ENCODE measurements around the gene MBD3L3.
"Not testable (repeated sequence)": the region's sequence is repeated elsewhere in the genome, so short reads cannot be mapped to it uniquely, and the experiment has no call there.

MBD3L3 gene

GRCh38 chr19:7063764-7064418 lies 5.4 kb upstream of the MBD3L3 start:
- no peak for DNase-seq (ENCODE audit: low read depth in 2 of 2)

DNA sequence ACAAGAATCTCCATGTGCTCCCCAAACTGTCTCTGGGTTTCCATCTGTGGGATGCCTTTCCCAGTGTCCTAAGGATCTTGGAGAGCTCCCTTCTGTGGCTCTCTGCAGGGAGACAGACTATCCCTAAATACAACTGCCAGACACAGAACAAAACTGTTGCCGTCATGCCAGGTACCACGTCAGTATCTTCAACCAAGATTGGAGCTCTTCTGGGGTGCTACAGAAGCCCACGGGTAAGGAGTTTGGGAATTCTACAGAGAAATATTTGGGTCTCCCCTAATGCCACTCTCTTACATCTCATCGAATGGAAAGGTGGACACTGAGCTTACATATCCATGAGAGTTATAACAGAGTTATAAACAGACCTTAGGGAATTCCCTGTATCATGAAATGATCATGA lies 4.9 kb upstream of the MBD3L3 start:
- DNase-seq (ENCODE audit: low read depth in 2 of 2) = no peak

- not testable (repeated sequence) for DNase-seq (ENCODE audit: low read depth in 2 of 2)
Measured at GRCh38 chr19:7059977-7060376, 1.5 kb upstream of the MBD3L3 start.

DNA sequence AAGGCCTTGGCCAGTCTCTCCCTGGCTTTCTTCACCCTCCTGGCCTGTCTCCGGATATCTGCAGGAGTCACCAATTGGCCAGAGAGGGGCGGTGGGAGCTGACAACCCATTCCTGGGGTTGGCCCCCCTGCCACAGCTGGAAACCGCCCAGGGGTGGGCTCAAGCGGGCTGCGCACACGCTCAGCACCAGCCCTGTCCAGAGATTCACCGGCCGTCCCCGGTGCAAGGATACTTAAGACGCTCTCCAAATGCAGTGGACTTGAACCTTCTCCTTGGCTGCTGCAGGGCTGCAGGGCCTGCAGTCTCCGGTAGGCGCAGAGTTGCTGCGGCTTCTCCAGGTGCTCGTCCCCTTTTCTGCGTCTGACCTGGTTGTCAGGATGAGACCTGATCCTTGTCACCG lies 2.1 kb downstream of the MBD3L3 start:
- not testable (repeated sequence) for DNase-seq (ENCODE audit: low read depth in 2 of 2)

GRCh38 chr19:7055679-7056078 lies 2.8 kb downstream of the MBD3L3 start:
- DNase-seq (ENCODE audit: low read depth in 2 of 2) = not testable (repeated sequence)

DNA sequence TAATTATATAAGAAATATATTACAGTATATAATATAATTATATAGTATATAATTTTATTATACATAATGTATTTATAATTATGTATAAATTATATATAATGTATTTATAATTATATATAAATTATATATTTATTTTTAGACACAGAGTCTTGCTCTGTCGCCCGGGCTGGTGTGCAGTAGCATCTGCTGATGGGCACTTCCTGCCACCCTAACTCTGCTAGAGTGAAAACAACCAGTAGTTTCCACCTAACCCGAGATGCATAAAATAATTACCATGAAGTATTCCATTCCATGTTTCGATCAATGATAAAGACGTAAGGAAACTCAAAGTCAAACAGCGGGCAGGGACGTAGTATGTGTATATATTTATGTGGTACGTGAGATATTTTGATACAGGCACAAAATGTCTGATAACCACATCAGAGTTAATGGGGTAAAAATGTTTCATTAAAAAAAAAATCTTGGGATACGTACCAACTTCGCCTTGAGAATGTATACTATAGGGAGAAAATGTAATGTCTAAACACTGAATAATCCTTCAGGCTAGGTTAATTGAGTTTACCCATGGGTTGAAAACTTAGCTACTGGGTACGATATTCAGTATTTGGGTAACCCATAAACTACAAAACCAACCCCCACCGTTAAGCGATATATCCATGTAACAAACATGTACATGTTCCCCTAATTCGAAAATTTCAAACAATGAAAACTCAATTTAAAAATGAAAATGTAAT lies 3.7 kb downstream of the MBD3L3 start:
- not testable (repeated sequence) for DNase-seq (ENCODE audit: low read depth in 2 of 2)

- DNase-seq (ENCODE audit: low read depth in 2 of 2) = not testable (repeated sequence)
Measured at GRCh38 chr19:7052896-7053295, 5.6 kb downstream of the MBD3L3 start.

DNA sequence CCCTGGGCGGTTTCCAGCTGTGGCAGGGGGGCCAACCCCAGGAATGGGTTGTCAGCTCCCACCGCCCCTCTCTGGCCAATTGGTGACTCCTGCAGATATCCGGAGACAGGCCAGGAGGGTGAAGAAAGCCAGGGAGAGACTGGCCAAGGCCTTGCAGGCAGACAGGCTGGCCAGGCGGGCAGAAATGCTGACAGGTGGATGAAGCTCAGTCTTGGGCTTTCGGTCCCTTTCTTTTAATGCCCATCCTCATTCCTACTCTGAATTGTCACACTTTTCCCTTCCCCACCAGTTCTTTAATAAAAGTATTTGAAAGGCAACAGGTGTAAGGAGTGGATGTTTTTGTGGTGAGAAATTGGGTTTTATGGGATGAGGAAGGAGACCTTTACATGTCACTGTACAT lies 7.1 kb downstream of the MBD3L3 start:
- DNase-seq (ENCODE audit: low read depth in 2 of 2) = not testable (repeated sequence)

- not testable (repeated sequence) for DNase-seq (ENCODE audit: low read depth in 2 of 2)
Measured at GRCh38 chr19:7049021-7049420, 9.5 kb downstream of the MBD3L3 start, which contains the start of gene MBD3L2. TSS of gene MBD3L2 (plus strand) at chr19:7049321. CDS start at chr19:7049374, 53 bp downstream.

DNA sequence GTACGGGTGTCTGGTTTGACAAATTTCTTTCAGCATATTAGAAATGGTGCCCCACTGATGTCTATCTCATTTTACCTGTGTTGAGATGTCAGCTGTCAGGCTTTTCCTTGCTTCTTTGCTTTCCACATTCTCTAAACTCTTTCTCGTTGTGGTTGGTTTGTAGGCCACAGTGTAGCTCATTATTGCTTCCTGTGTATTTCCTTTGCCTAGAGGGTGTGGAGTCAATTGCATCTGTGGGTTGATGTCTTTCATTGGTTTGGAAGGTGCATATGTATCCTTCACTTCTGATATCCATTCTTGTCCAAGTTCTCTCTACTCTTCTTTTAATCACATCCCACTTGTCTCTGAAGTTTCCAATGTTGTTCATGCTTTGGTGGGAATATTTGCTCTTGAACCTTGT lies 16.9 kb downstream of the MBD3L3 start:
- DNase-seq (ENCODE audit: low read depth in 2 of 2) = not testable (repeated sequence)

- not testable (repeated sequence) for DNase-seq (ENCODE audit: low read depth in 2 of 2)
Measured at GRCh38 chr19:7040079-7040478, 18.4 kb downstream of the MBD3L3 start, which contains the start of gene MBD3L4. TSS of gene MBD3L4 (minus strand) at chr19:7040179. CDS start at chr19:7040144, 35 bp downstream.

DNA sequence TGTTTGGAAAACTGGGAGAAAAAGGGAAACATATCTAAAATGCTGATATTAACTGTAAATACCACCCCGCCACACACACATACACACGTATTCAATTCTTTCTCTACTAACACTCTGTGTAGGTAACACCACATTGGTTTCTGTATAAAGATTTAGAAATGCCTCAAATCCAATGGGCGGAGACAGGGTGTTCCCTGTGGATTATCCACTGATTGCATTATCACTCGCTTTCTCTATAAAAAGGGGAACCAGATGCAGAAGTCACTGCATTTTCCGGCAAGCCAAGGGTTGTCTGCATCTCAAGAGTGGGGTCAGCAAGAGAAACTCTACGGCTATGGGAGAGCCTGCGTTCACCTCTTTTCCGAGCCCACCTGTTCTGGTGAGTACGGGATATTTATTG lies 28.2 kb downstream of the MBD3L3 start, which contains the start of gene MBD3L5:
Gene MBD3L5, plus strand, starts transcription at position 301 of the 400 bp plus-strand sequence. Its CDS starts 34 bp downstream, at position 335.
- not testable (repeated sequence) for DNase-seq (ENCODE audit: low read depth in 2 of 2)

DNA sequence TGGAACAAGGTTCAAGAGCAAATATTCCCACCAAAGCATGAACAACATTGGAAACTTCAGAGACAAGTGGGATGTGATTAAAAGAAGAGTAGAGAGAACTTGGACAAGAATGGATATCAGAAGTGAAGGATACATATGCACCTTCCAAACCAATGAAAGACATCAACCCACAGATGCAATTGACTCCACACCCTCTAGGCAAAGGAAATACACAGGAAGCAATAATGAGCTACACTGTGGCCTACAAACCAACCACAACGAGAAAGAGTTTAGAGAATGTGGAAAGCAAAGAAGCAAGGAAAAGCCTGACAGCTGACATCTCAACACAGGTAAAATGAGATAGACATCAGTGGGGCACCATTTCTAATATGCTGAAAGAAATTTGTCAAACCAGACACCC lies 29.7 kb downstream of the MBD3L3 start:
- DNase-seq (ENCODE audit: low read depth in 2 of 2) = not testable (repeated sequence)

GRCh38 chr19:7021331-7021730 lies 37.1 kb downstream of the MBD3L3 start, which contains the start of gene MBD3L2B:
TSS of gene MBD3L2B (minus strand) at chr19:7021431. CDS start at chr19:7021397, 34 bp downstream.
- not testable (repeated sequence) for DNase-seq (ENCODE audit: low read depth in 2 of 2)

DNA sequence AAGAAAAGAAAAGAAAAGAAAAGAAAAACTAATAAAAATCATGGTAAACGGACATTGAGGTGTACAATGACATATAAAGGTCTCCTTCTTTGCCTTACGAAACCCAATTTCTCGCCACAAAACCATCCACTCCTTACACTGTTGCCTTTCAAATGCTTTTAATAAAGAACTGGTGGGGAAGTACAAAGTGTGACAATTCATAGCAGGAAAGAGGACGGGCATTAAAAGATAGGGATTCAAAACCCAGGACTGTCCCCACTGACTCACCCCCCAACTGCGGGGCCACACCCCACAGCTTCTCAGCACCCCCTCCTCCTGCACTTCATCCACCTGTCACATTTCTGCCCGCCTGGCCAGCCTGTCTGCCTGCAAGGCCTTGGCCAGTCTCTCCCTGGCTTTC lies 39.6 kb downstream of the MBD3L3 start:
- DNase-seq (ENCODE audit: low read depth in 2 of 2) = no peak

GRCh38 chr19:7013678-7014077 lies 44.8 kb downstream of the MBD3L3 start:
- no peak for DNase-seq (ENCODE audit: low read depth in 2 of 2)

DNA sequence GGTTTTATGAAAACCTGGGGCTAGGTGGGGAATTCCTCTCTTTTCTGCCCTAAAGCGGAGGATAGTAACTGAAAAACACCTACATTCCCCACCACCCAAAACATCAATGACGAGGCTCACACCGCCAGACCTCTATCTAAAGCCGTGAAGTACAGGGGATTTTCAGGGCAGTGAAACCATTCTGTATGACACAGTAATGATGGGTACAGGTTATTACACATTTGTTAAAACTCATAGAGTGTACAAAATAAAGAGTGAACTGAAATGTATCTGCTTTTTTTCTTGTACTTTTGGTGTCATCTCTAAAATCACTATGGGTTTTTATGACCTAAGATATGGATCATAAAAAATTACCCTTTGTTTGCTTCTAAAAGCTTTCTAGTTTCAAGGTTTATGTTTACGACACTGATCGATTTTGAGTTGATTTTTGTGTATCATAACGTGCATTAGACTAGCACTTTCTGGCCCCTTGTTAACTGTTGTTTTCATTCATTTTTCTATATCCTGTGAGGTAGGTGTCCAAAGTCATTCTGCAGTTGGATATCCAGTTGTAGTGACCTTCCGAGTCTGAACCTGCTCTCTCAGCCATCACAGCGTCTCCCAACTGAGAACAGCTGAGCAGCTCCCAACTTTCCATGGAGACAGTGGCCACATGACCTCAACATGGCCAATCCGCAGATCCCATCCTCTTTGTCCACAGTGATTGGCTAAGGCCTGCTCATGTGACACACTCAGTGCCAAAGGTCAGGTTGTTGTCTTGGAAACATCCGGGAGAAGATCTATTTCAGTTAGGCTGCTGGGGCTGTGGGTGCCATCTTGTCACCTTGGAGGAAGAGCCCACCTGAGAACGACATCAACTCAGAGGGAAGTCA lies 47.5 kb downstream of the MBD3L3 start:
- no peak for DNase-seq (ENCODE audit: low read depth in 2 of 2)

DNA sequence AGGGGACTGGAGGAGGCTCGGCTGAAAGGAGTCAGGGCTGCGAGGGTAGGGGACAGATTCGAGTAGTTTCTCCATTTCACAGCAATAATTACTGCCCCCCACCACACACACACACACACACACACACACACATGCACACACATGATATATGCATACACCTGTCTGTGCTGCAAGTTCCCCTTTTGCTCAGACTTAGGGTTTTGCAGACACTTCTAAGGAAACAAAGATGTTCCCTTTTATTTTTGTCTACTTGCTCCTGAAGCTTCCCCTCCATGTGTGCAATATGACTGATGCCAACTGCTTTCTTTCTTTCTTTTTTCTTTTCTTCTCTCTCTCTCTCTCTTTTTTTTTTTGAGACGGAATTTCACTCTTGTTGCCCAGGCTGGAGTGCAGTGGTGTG lies 50.6 kb downstream of the MBD3L3 start:
- no peak for DNase-seq (ENCODE audit: low read depth in 2 of 2)

All from stimulated activated CD8-positive, alpha-beta memory T cell treated with anti-CD3 and anti-CD28 coated beads, Interleukin-7, amount 100 ng/mL, for 1 hour (primary cell).